H1 (cell line): ENCODE data around the gene STK32A.

ENCODE experiments used
- BRCA1 ChIP-seq: IDR thresholded peaks from 2 replicates; pipeline ENCODE4 v1.6.1; 2012; ENCODE audit warnings: low read depth, low read length, improper control_type of control experiment
- NRF1 ChIP-seq: IDR thresholded peaks from 2 replicates; pipeline ENCODE4 v1.6.1; 2011; ENCODE audit warnings: mild to moderate bottlenecking, low read depth, low read length, improper control_type of control experiment
- POLR2A ChIP-seq, 2 experiments: IDR thresholded peaks; 1 replicate in 1 of 2; 2 replicates in 1 of 2; pipeline ENCODE4 v1.6.1; 2011; ENCODE audit warnings: low read depth in 2 of 2, low read length in 2 of 2, mild to moderate bottlenecking in 2 of 2; ENCODE audit errors: control extremely low read depth in 1 of 2
- RXRA ChIP-seq: IDR thresholded peaks from 2 replicates; pipeline ENCODE4 v1.6.1; 2011; ENCODE audit warnings: low read depth, mild to moderate bottlenecking, low read length, moderate library complexity; ENCODE audit not compliant: insufficient read depth
- TF ChIP-seq, protein P1 (sequence below), 3 experiments: IDR thresholded peaks; 1 replicate in 2 of 3; 2 replicates in 1 of 3; pipeline versions ENCODE4 v1.5.1 to v1.6.1; 2011; ENCODE audit warnings: low read length in 3 of 3, mild to moderate bottlenecking in 3 of 3, inconsistent platforms in 2 of 3, low read depth in 1 of 3, moderate library complexity in 1 of 3; ENCODE audit not compliant: insufficient read depth in 1 of 3; ENCODE audit errors: control extremely low read depth in 1 of 3

DNA sequence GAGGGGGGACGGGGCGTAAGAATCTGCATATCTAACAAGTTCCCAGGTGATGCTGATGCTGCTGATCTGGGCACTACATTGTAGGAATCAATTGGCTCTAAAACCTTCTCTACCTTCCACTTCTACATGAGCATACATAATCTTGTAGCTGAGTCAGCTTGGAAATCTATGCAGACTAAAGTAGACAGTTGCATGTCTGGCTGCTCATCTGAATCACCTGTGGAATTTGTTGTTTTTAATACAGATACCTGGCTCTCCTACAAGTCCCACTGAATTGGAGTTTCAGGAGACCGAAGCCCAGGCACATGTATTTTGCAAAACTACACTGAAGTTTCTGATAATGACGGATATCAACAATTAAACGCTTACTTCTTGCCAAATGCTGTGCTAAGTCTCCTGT lies 113.6 kb downstream of the STK32A start:
- TF ChIP-seq RXRA (no peak), BRCA1 (no peak), NRF1 (no peak), POLR2A (IDR thresholded peaks at IDR 0.05; ENCODE audit: control extremely low read depth in 1 of 2, low read depth in 2 of 2, low read length in 2 of 2) (no peak)
- TF ChIP-seq, protein P1, sequence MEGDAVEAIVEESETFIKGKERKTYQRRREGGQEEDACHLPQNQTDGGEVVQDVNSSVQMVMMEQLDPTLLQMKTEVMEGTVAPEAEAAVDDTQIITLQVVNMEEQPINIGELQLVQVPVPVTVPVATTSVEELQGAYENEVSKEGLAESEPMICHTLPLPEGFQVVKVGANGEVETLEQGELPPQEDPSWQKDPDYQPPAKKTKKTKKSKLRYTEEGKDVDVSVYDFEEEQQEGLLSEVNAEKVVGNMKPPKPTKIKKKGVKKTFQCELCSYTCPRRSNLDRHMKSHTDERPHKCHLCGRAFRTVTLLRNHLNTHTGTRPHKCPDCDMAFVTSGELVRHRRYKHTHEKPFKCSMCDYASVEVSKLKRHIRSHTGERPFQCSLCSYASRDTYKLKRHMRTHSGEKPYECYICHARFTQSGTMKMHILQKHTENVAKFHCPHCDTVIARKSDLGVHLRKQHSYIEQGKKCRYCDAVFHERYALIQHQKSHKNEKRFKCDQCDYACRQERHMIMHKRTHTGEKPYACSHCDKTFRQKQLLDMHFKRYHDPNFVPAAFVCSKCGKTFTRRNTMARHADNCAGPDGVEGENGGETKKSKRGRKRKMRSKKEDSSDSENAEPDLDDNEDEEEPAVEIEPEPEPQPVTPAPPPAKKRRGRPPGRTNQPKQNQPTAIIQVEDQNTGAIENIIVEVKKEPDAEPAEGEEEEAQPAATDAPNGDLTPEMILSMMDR (IDR thresholded peaks at IDR 0.05; ENCODE audit: control extremely low read depth in 1 of 3, insufficient read depth in 1 of 3, low read depth in 1 of 3, low read length in 3 of 3): no peak
